CD14-positive monocyte (primary cell): Measurements from ENCODE around the gene TRPM4. TPM values are rescaled to one million over a fixed set of nuclear protein-coding genes. Genes with fewer than 3 reads are reported as not detected.

ENCODE experiments used
- DNase-seq, 3 donors: peaks; one replicate each; pipeline ENCODE4 v3.0.0-alpha.2; 2011 to 2022
- H2AFZ ChIP-seq: 2 replicates; pipeline ENCODE4 v1.6.0; 2012; ENCODE audit warnings: mild to moderate bottlenecking, low read depth, low read length, inconsistent platforms; ENCODE audit not compliant: insufficient read depth, poor library complexity, severe bottlenecking
- H3K27ac ChIP-seq, 2 donors: 1 replicate in 1 of 2; 2 replicates in 1 of 2; pipeline ENCODE4 v1.5.1; 2012 to 2013; ENCODE audit warnings: low read length in 2 of 2, control low read depth in 1 of 2, inconsistent platforms in 1 of 2, low read depth in 1 of 2, mild to moderate bottlenecking in 1 of 2
- H3K27me3 ChIP-seq, 2 donors: one replicate each; pipeline versions ENCODE4 v1.6.0 to v1.6.1; 2011 to 2013; ENCODE audit warnings: low read length in 2 of 2; ENCODE audit not compliant: control insufficient read depth in 2 of 2, insufficient read depth in 2 of 2
- H3K36me3 ChIP-seq, 2 donors: replicated peaks in 1 of 2; 1 replicate in 1 of 2; 2 replicates in 1 of 2; pipeline versions ENCODE4 v1.5.1 to v1.6.1; 2012 to 2013; ENCODE audit warnings: low read length in 2 of 2, control low read depth in 1 of 2, inconsistent platforms in 1 of 2, mild to moderate bottlenecking in 1 of 2; ENCODE audit not compliant: insufficient read depth in 2 of 2, control insufficient read depth in 1 of 2
- H3K4me1 ChIP-seq, 2 donors: 1 replicate in 1 of 2; 2 replicates in 1 of 2; pipeline versions ENCODE4 v1.5.1 to v1.6.1; 2012 to 2013; ENCODE audit warnings: low read length in 2 of 2, control low read depth in 1 of 2, inconsistent platforms in 1 of 2, mild to moderate bottlenecking in 1 of 2, moderate library complexity in 1 of 2; ENCODE audit not compliant: insufficient read depth in 2 of 2, control insufficient read depth in 1 of 2
- H3K4me2 ChIP-seq: replicated peaks from 2 replicates; pipeline ENCODE3; 2012; ENCODE audit warnings: low read length, moderate library complexity, mild to moderate bottlenecking; ENCODE audit not compliant: poor library complexity, severe bottlenecking; ENCODE audit errors: extremely low read depth
- H3K4me3 ChIP-seq, 3 experiments: fragments of 200-600 bp in 1 of 3; sonication (generic) in 1 of 3; replicated peaks in 1 of 3; 1 replicate in 2 of 3; 2 replicates in 1 of 3; pipeline ENCODE4 v1.5.1; 2011 to 2013; ENCODE audit warnings: low read length in 3 of 3, mild to moderate bottlenecking in 3 of 3, control low read depth in 2 of 3, low read depth in 2 of 3, inconsistent platforms in 1 of 3, moderate library complexity in 1 of 3
- H3K79me2 ChIP-seq: 2 replicates; pipeline ENCODE4 v1.6.0; 2012; ENCODE audit warnings: mild to moderate bottlenecking, control low read depth, inconsistent platforms, low read length, moderate library complexity; ENCODE audit not compliant: insufficient read depth
- H3K9ac ChIP-seq: 2 replicates; pipeline ENCODE4 v1.6.0; 2017; ENCODE audit warnings: low read length, mild to moderate bottlenecking; ENCODE audit not compliant: insufficient read depth, poor library complexity, severe bottlenecking
- H3K9me3 ChIP-seq, 2 donors: replicated peaks in 1 of 2; 1 replicate in 1 of 2; 2 replicates in 1 of 2; pipeline versions ENCODE4 v1.5.1 to v1.6.1; 2012 to 2013; ENCODE audit warnings: low read length in 2 of 2, control low read depth in 1 of 2; ENCODE audit not compliant: control insufficient read depth in 1 of 2, insufficient read depth in 1 of 2
- H4K20me1 ChIP-seq: 2 replicates; pipeline ENCODE4 v1.6.0; 2012; ENCODE audit warnings: mild to moderate bottlenecking, low read length, control low read depth, moderate library complexity; ENCODE audit not compliant: insufficient read depth
- H3K27ac Mint-ChIP-seq, 7 donors: one replicate each; pipeline ENCODE4 v1.8.0; 2020; ENCODE audit warnings: mild to moderate bottlenecking in 7 of 7, mixed read lengths in 7 of 7, moderate library complexity in 6 of 7, inconsistent platforms in 2 of 7
- H3K27me3 Mint-ChIP-seq, 3 donors: one replicate each; pipeline ENCODE4 v1.8.0; 2021 to 2022; ENCODE audit warnings: low read depth in 3 of 3, mild to moderate bottlenecking in 3 of 3, mixed read lengths in 3 of 3, moderate library complexity in 3 of 3, inconsistent platforms in 1 of 3
- H3K36me3 Mint-ChIP-seq, 2 donors: one replicate each; pipeline ENCODE4 v1.8.0; 2020; ENCODE audit warnings: mixed read lengths in 2 of 2, inconsistent platforms in 1 of 2, mild to moderate bottlenecking in 1 of 2
- H3K4me1 Mint-ChIP-seq: one replicate; pipeline ENCODE4 v1.8.0; 2020; ENCODE audit warnings: mild to moderate bottlenecking, mixed read lengths
- H3K4me3 Mint-ChIP-seq, 2 donors: one replicate each; pipeline ENCODE4 v1.8.0; 2020; ENCODE audit warnings: mild to moderate bottlenecking in 2 of 2, mixed read lengths in 2 of 2, moderate library complexity in 1 of 2
- H3K9me3 Mint-ChIP-seq, 7 donors: one replicate each; pipeline ENCODE4 v1.8.0; 2020 to 2022; ENCODE audit warnings: mixed read lengths in 7 of 7, mild to moderate bottlenecking in 6 of 7, moderate library complexity in 6 of 7, inconsistent platforms in 2 of 7
- CTCF ChIP-seq: fragments of 200-600 bp; IDR thresholded peaks from one replicate; pipeline ENCODE4 v1.8.0; 2022; ENCODE audit warnings: antibody characterized with exemption, mild to moderate bottlenecking
- WGBS: methylation state at CpG from one replicate; pipeline ENCODE4 v1.1.5; 2013; ENCODE audit warnings: missing lambda C conversion rate; ENCODE audit not compliant: insufficient coverage; 5-methylcytosine and 5-hydroxymethylcytosine counted together
- intact Hi-C, 2 donors: fragments of 100-400 bp; cut with micrococcal nuclease; formaldehyde crosslinking; loops; one replicate each; pipeline versions ENCODE4 v1.15.0 to v1.15.1; 2023
- polyA plus RNA-seq, 3 donors: library from polyadenylated mRNA; depleted of rRNA in 1 of 3; unstranded in 2 of 3; stranded (reverse) in 1 of 3; fragments of 300-500 nt in 2 of 3; fragments of >200 nt in 1 of 3; fragmentation: Illumina TruSeq in 2 of 3; gene quantifications; 1 replicate in 2 of 3; 2 replicates in 1 of 3; pipeline ENCODE4 v1.2.3, GENCODE V29; 2012 to 2021

TRPM4 gene
- polyA plus RNA-seq, 3 donors, result 6.0 to 6.9 (median 6.6) TPM

- no peak overlapping the region for H3K9ac ChIP-seq
- TF ChIP-seq CTCF, result no peak
- H3K4me3 ChIP-seq, result no peak overlapping the region
- no peaks in the 10 kb centered on the region for H3K9me3 ChIP-seq
- no peaks in the 10 kb centered on the region for H3K4me1 Mint-ChIP-seq
- peaks cover 0 to 7% (median 4%) of the 10 kb centered on the region in 3 donors for H3K27me3 Mint-ChIP-seq
- H3K4me2 ChIP-seq, result no peak overlapping the region
- H3K4me3 Mint-ChIP-seq, result no peak overlapping the region
- no peaks in the 10 kb centered on the region for H4K20me1 ChIP-seq
- intact Hi-C loops, result no loop called here
- WGBS, result no CpG with 5 or more reads among the region's 6 CpGs
- no peaks in the 10 kb centered on the region for H3K36me3 ChIP-seq
- no peak for DNase-seq
- no peaks in the 10 kb centered on the region for H3K36me3 Mint-ChIP-seq
- H2AFZ ChIP-seq, result no peak overlapping the region
- no peaks in the 10 kb centered on the region for H3K4me1 ChIP-seq
- H3K9me3 Mint-ChIP-seq, result peaks cover 0 to 2% (median 0%) of the 10 kb centered on the region in 7 donors
- H3K27ac ChIP-seq, result no peak overlapping the region
- no peaks in the 10 kb centered on the region for H3K79me2 ChIP-seq
- H3K27me3 ChIP-seq, result no peaks in the 10 kb centered on the region
- H3K27ac Mint-ChIP-seq, result no peak overlapping the region
Measured at GRCh38 chr19:49243129-49243528, 85.5 kb downstream of the TRPM4 start.

- Histone ChIP-seq H4K20me1 (no peaks in the 10 kb centered on the region), H3K79me2 (no peaks in the 10 kb centered on the region), H2AFZ (no peak overlapping the region), H3K9me3 (no peaks in the 10 kb centered on the region), H3K27ac (no peak overlapping the region), H3K27me3 (no peaks in the 10 kb centered on the region), H3K4me2 (no peak overlapping the region), H3K4me1 (no peaks in the 10 kb centered on the region), H3K36me3 (no peaks in the 10 kb centered on the region), H3K4me3 (no peak overlapping the region), H3K9ac (no peak overlapping the region)
- Mint-ChIP-seq H3K36me3 (no peaks in the 10 kb centered on the region), H3K4me3 (no peak overlapping the region), H3K4me1 (no peaks in the 10 kb centered on the region), H3K27ac (no peak overlapping the region), H3K27me3 (peaks cover 0 to 4% (median 3%) of the 10 kb centered on the region in 3 donors), H3K9me3 (peaks cover 0 to 2% (median 0%) of the 10 kb centered on the region in 7 donors)
- intact Hi-C loops, result no loop called here
- no peak for TF ChIP-seq CTCF
- WGBS, result 95% methylated on average over 8 of the region's 11 CpGs
- DNase-seq, result no peak
Measured at GRCh38 chr19:49243726-49244125, 86.1 kb downstream of the TRPM4 start.
